NB4 (cell line): ENCODE measurements around the gene KLK13.

Source experiments
- CTCF ChIP-seq: IDR thresholded peaks from one replicate; pipeline ENCODE4 v1.5.1; 2012; ENCODE audit warnings: low read depth, low read length
- POLR2A ChIP-seq: IDR thresholded peaks from 2 replicates; pipeline ENCODE4 v1.6.1; 2011; ENCODE audit warnings: mild to moderate bottlenecking; ENCODE audit not compliant: insufficient read length; ENCODE audit errors: extremely low read depth

DNA sequence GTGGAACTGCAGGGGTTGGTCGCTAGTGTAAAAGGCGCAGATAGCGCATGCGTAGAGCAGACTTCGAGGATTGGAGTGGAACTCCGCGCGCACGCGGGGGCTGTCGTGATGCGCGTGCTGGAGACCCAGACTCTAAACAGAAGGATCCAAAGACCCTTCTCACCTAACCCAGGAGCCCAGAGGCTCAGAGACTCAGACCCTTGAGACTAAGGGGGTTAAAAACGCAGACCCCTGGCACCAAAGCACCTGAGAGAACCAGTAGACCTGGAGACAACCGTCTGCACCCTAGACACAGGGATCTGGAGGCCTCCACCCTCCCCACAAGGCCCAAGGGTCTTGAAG is 43.9 kb upstream of the KLK13 start:
- TF ChIP-seq CTCF (no peak), POLR2A (no peak)
